Measurements from ENCODE around the gene GPR152.

Gene GPR152

DNA sequence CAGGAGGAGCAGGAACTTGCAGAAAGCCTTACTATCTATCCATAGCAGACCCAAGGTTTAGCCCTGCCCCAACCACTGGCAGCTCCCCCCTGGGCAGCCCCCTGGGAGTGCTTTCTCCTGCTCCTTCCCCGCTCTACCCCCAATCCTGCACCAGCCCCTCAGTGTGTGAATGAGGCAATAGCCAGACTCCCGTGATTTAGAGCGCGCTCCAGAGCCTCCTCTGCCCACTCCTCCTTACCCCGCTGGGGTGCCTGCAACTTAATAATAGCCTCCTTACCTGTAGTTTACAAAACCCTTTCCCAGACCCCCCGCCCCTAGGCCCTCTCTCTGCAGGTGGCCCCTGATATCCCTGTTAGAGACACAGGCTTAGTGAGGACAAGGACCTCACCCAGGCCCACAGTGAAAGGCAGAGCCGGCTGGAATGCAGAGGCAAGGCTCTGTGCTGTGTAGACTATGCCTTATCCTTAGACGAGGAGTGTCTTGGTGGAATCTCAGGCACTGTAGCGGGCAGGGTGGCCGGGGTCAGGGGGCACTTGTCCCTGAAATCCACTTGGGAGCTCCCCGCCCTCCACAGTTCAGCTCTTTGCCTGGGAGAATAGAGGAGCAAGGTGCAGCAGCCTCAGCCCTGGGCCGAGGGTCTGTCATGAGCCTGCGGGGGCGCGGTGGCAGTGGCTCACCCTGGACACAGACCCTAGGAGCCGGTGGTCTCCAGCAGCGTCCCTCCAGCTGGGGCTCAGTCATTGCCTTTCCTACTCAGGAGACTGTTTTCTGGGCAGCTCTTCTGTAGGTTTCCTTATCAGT lies 41.3 kb downstream of the GPR152 start:
- no peaks in the 10 kb centered on the region for H4K20me1 ChIP-seq (ENCODE audit: insufficient read depth, low read length)
- H3K9me3 ChIP-seq (ENCODE audit: insufficient read depth, low read length): no peaks in the 10 kb centered on the region
- H3K4me1 ChIP-seq (ENCODE audit: low read length): peaks cover 33% of the 10 kb centered on the region
- no peak overlapping the region for H2AFZ ChIP-seq (ENCODE audit: low read depth, low read length)
- peaks cover 21% of the 10 kb centered on the region for H3K27me3 ChIP-seq (ENCODE audit: low read depth, low read length)
- TF ChIP-seq EZH2phosphoT487 (IDR thresholded peaks at IDR 0.05; ENCODE audit: low read depth): no peak
- TF ChIP-seq, protein P1, sequence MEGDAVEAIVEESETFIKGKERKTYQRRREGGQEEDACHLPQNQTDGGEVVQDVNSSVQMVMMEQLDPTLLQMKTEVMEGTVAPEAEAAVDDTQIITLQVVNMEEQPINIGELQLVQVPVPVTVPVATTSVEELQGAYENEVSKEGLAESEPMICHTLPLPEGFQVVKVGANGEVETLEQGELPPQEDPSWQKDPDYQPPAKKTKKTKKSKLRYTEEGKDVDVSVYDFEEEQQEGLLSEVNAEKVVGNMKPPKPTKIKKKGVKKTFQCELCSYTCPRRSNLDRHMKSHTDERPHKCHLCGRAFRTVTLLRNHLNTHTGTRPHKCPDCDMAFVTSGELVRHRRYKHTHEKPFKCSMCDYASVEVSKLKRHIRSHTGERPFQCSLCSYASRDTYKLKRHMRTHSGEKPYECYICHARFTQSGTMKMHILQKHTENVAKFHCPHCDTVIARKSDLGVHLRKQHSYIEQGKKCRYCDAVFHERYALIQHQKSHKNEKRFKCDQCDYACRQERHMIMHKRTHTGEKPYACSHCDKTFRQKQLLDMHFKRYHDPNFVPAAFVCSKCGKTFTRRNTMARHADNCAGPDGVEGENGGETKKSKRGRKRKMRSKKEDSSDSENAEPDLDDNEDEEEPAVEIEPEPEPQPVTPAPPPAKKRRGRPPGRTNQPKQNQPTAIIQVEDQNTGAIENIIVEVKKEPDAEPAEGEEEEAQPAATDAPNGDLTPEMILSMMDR (IDR thresholded peaks at IDR 0.05; ENCODE audit: low read depth, low read length): no peak
- H3K9ac ChIP-seq (ENCODE audit: low read length): no peak overlapping the region
- H3K4me3 ChIP-seq (ENCODE audit: low read length): no peak overlapping the region
- no peak overlapping the region for H3K27ac ChIP-seq (ENCODE audit: low read length)
- H3K36me3 ChIP-seq (replicated peaks; ENCODE audit: low read depth, low read length): no peaks in the 10 kb centered on the region
- H3K4me2 ChIP-seq (ENCODE audit: low read length): no peak overlapping the region
- H3K79me2 ChIP-seq (ENCODE audit: low read length): no peaks in the 10 kb centered on the region

- H3K36me3 ChIP-seq (replicated peaks; ENCODE audit: low read depth, low read length): no peaks in the 10 kb centered on the region
- H3K9me3 ChIP-seq (ENCODE audit: insufficient read depth, low read length): no peaks in the 10 kb centered on the region
- H3K4me3 ChIP-seq (ENCODE audit: low read length): no peak overlapping the region
- H3K9ac ChIP-seq (ENCODE audit: low read length): no peak overlapping the region
- TF ChIP-seq, protein P1 (IDR thresholded peaks at IDR 0.05; ENCODE audit: low read depth, low read length): no peak
- TF ChIP-seq EZH2phosphoT487 (IDR thresholded peaks at IDR 0.05; ENCODE audit: low read depth): no peak
- no peak overlapping the region for H2AFZ ChIP-seq (ENCODE audit: low read depth, low read length)
- no peaks in the 10 kb centered on the region for H4K20me1 ChIP-seq (ENCODE audit: insufficient read depth, low read length)
- H3K27me3 ChIP-seq (ENCODE audit: low read depth, low read length): peaks cover 21% of the 10 kb centered on the region
- no peaks in the 10 kb centered on the region for H3K79me2 ChIP-seq (ENCODE audit: low read length)
- H3K27ac ChIP-seq (ENCODE audit: low read length): no peak overlapping the region
- peaks cover 33% of the 10 kb centered on the region for H3K4me1 ChIP-seq (ENCODE audit: low read length)
- H3K4me2 ChIP-seq (ENCODE audit: low read length): no peak overlapping the region
These were observed 42.1 kb downstream of the GPR152 start for GRCh38 chr11:67410369-67410831.

DNA sequence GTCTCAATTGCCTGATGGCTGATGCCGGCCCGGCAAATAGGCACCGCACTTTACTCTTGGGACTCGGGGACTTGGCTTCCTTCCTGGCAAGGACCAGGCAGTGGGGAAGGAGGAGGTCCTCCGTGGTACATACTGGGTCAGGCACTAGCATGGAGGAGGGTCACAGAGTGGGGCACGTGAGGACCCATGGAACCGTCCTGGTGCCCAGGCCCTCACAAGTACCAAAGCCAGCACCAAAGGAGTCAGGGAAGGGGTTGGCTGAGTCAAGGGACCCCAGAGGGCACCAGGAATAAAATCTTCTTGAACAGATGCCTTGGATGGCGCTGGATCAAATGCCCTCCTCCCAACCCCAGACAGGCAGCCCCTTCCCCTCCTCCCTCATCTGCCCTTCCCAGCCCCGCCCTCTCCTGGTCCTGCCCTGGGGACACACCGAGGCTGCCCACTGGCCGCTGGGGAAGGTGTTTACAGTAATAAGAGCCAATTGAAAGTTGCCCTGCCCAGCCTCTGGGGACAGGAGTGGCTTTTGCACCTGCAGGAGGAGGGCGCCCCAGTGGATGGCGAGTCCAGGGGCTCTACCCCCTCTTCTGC lies 42.7 kb downstream of the GPR152 start:
- Histone ChIP-seq H3K4me3 (ENCODE audit: low read length) (peak overlapping the region; percentile 37), H3K79me2 (ENCODE audit: low read length) (no peaks in the 10 kb centered on the region), H3K36me3 (replicated peaks; ENCODE audit: low read depth, low read length) (no peaks in the 10 kb centered on the region), H3K4me2 (ENCODE audit: low read length) (peak overlapping the region; percentile 54), H3K9me3 (ENCODE audit: insufficient read depth, low read length) (no peaks in the 10 kb centered on the region), H2AFZ (ENCODE audit: low read depth, low read length) (no peak overlapping the region), H3K4me1 (ENCODE audit: low read length) (peaks cover 34% of the 10 kb centered on the region), H3K27me3 (ENCODE audit: low read depth, low read length) (peaks cover 19% of the 10 kb centered on the region), H4K20me1 (ENCODE audit: insufficient read depth, low read length) (no peaks in the 10 kb centered on the region), H3K9ac (ENCODE audit: low read length) (peak overlapping the region; percentile 12; the same call in 1 of the 2 replicates), H3K27ac (ENCODE audit: low read length) (no peak overlapping the region)
- no peak for TF ChIP-seq EZH2phosphoT487 (IDR thresholded peaks at IDR 0.05; ENCODE audit: low read depth)
- TF ChIP-seq, protein P1 (IDR thresholded peaks at IDR 0.05; ENCODE audit: low read depth, low read length): no peak

DNA sequence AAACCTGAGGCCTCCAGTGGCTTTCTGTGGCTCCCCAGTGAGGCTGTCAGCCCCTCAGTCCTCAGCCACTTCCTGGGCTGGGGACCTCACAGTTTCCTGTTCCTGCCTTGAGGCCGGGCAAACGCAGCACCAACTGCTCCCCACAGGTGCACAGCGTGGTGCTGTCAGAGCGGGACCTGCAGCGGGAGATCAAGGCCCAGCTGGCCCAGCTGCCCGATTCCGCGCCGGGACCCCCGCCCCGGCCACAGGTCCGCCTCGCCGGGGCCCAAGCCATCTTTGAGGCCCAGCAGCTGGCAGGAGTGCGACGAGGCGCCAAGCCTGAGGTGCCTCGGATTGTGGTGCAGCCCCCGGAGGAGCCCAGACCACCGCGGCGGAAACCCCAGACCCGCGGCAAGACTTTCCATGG lies 43.3 kb downstream of the GPR152 start:
- Histone ChIP-seq H3K4me3 (ENCODE audit: low read length) (peak overlapping the region; percentile 37), H3K4me2 (ENCODE audit: low read length) (peak overlapping the region; percentile 54), H3K79me2 (ENCODE audit: low read length) (no peaks in the 10 kb centered on the region), H3K9me3 (ENCODE audit: insufficient read depth, low read length) (no peaks in the 10 kb centered on the region), H3K9ac (ENCODE audit: low read length) (peak overlapping the region; percentile 12; the same call in 1 of the 2 replicates), H3K4me1 (ENCODE audit: low read length) (peaks cover 40% of the 10 kb centered on the region), H3K36me3 (replicated peaks; ENCODE audit: low read depth, low read length) (no peaks in the 10 kb centered on the region), H2AFZ (ENCODE audit: low read depth, low read length) (no peak overlapping the region), H3K27me3 (ENCODE audit: low read depth, low read length) (peaks cover 17% of the 10 kb centered on the region), H4K20me1 (ENCODE audit: insufficient read depth, low read length) (no peaks in the 10 kb centered on the region), H3K27ac (ENCODE audit: low read length) (no peak overlapping the region)
- TF ChIP-seq EZH2phosphoT487 (IDR thresholded peaks at IDR 0.05; ENCODE audit: low read depth): no peak
- TF ChIP-seq, protein P1 (IDR thresholded peaks at IDR 0.05; ENCODE audit: low read depth, low read length): no peak

All from OCI-LY3 (cell line).